Measurements from ENCODE around the gene CREB3L4. TPM values are rescaled to one million over a fixed set of nuclear protein-coding genes. Genes with fewer than 3 reads are reported as not detected.

The CREB3L4 gene
- 1 to 10 TPM; 6.3 to 8.5 TPM for total RNA-seq

- peak; percentile 92 for DNase-seq
- peaks cover 3% of the 10 kb centered on the region for H3K36me3 Mint-ChIP-seq
- H3K4me3 Mint-ChIP-seq = peak within 1 kb of the TSS; percentile 97
- no peaks in the 10 kb centered on the region for H3K9me3 Mint-ChIP-seq (ENCODE audit: low read depth)
- no peaks in the 10 kb centered on the region for H3K27me3 Mint-ChIP-seq
- peak; percentile 86 for ATAC-seq
- H3K27ac Mint-ChIP-seq = peak within 1 kb of the TSS; percentile 96
- peaks cover 50% of the 10 kb centered on the region for H3K4me1 Mint-ChIP-seq
- CTCF ChIA-PET = interaction anchor here (0.6 to 5.6 kb wide), 16 partner anchors 9 to 434 kb away, joined by 3 to 58 read pairs (median 4); partner anchors contain the start of genes CRTC2, DENND4B, GATAD2B and JTB
Measured at GRCh38 chr1:153967107-153967999, at the start of gene CREB3L4. Gene CREB3L4 (plus strand): TSS chr1:153967902. CDS start chr1:153968526, 624 bp downstream.

GRCh38 chr1:153919876-153920852 is 47.5 kb upstream of the CREB3L4 start:
- ATAC-seq = peak; percentile 1
- peak; percentile 66 for DNase-seq
- no peaks in the 10 kb centered on the region for H3K9me3 Mint-ChIP-seq (ENCODE audit: low read depth)
- peak overlapping the region; percentile 95 for H3K27ac Mint-ChIP-seq
- H3K4me1 Mint-ChIP-seq = peaks cover 49% of the 10 kb centered on the region
- peaks cover 18% of the 10 kb centered on the region for H3K36me3 Mint-ChIP-seq
- H3K4me3 Mint-ChIP-seq = peak overlapping the region; percentile 96
- CTCF ChIA-PET = interaction anchor here (0.8 to 8.9 kb wide), 15 partner anchors 9 to 145 kb away, joined by 3 to 61 read pairs (median 5); partner anchors contain the start of genes CREB3L4, DENND4B, RAB13 and SLC27A3
- no peaks in the 10 kb centered on the region for H3K27me3 Mint-ChIP-seq

- Mint-ChIP-seq H3K27me3 (no peaks in the 10 kb centered on the region), H3K36me3 (peaks cover 16% of the 10 kb centered on the region), H3K9me3 (ENCODE audit: low read depth) (no peaks in the 10 kb centered on the region), H3K27ac (peak overlapping the region; percentile 95), H3K4me1 (peaks cover 48% of the 10 kb centered on the region), H3K4me3 (peak overlapping the region; percentile 96)
- CTCF ChIA-PET = interaction anchor here (0.8 to 8.9 kb wide), 12 partner anchors 10 to 146 kb away, joined by 3 to 61 read pairs (median 4); partner anchors contain the start of genes CREB3L4, DENND4B, RAB13 and SLC27A3
- DNase-seq (no peak), ATAC-seq (no peak)
Measured at GRCh38 chr1:153921080-153921802, 46.5 kb upstream of the CREB3L4 start.

- peak; percentile 43 for DNase-seq
- H3K27ac Mint-ChIP-seq = peak overlapping the region; percentile 95
- H3K27me3 Mint-ChIP-seq = no peaks in the 10 kb centered on the region
- no peaks in the 10 kb centered on the region for H3K9me3 Mint-ChIP-seq (ENCODE audit: low read depth)
- CTCF ChIA-PET = interaction anchor here (1.2 to 8.9 kb wide), 11 partner anchors 16 to 147 kb away, joined by 3 to 61 read pairs (median 5); partner anchors contain the start of genes CREB3L4, DENND4B, RAB13 and SLC27A3
- ATAC-seq = no peak
- H3K36me3 Mint-ChIP-seq = peaks cover 16% of the 10 kb centered on the region
- H3K4me3 Mint-ChIP-seq = peak overlapping the region; percentile 96
- H3K4me1 Mint-ChIP-seq = peaks cover 47% of the 10 kb centered on the region
Measured at GRCh38 chr1:153921803-153922075, 46.0 kb upstream of the CREB3L4 start.

GRCh38 chr1:153922076-153922971 is 45.4 kb upstream of the CREB3L4 start:
- ATAC-seq (peak; percentile 25), DNase-seq (no peak)
- no peaks in the 10 kb centered on the region for H3K9me3 Mint-ChIP-seq (ENCODE audit: low read depth)
- peak overlapping the region; percentile 95 for H3K27ac Mint-ChIP-seq
- no peaks in the 10 kb centered on the region for H3K27me3 Mint-ChIP-seq
- H3K36me3 Mint-ChIP-seq = peaks cover 16% of the 10 kb centered on the region
- CTCF ChIA-PET = interaction anchor here (0.6 to 8.9 kb wide), 15 partner anchors 8 to 147 kb away, joined by 3 to 61 read pairs (median 4); partner anchors contain the start of genes CREB3L4, DENND4B, RAB13 and SLC27A3
- H3K4me1 Mint-ChIP-seq = peaks cover 47% of the 10 kb centered on the region
- H3K4me3 Mint-ChIP-seq = peak overlapping the region; percentile 96

GRCh38 chr1:153922972-153923925 is 44.5 kb upstream of the CREB3L4 start, which contains the start of gene GATAD2B:
Gene GATAD2B (minus strand): TSS chr1:153922972. CDS start chr1:153828347, 94,625 bp downstream.
- DNase-seq = peak; percentile 100
- CTCF ChIA-PET = interaction anchor here (0.6 to 8.9 kb wide), 16 partner anchors 9 to 296 kb away, joined by 3 to 61 read pairs (median 4); partner anchors contain the start of genes CREB3L4, CRTC2, DENND4B and RAB13
- peak; percentile 95 for ATAC-seq
- H3K36me3 Mint-ChIP-seq = peaks cover 8% of the 10 kb centered on the region
- no peaks in the 10 kb centered on the region for H3K27me3 Mint-ChIP-seq
- H3K9me3 Mint-ChIP-seq (ENCODE audit: low read depth) = no peaks in the 10 kb centered on the region
- H3K27ac Mint-ChIP-seq = peak within 1 kb of the TSS; percentile 95
- peaks cover 44% of the 10 kb centered on the region for H3K4me1 Mint-ChIP-seq
- H3K4me3 Mint-ChIP-seq = peak within 1 kb of the TSS; percentile 96

- no peaks in the 10 kb centered on the region for H3K27me3 Mint-ChIP-seq
- ATAC-seq (no peak), DNase-seq (no peak)
- CTCF ChIA-PET = interaction anchor here (8.9 kb wide), 1 partner anchor 19 kb away, joined by 61 read pairs; the partner anchor contains the start of gene DENND4B
- H3K9me3 Mint-ChIP-seq (ENCODE audit: low read depth) = no peaks in the 10 kb centered on the region
- no peak overlapping the region for H3K4me3 Mint-ChIP-seq
- peaks cover 11% of the 10 kb centered on the region for H3K36me3 Mint-ChIP-seq
- peaks cover 25% of the 10 kb centered on the region for H3K4me1 Mint-ChIP-seq
- H3K27ac Mint-ChIP-seq = no peak overlapping the region
Measured at GRCh38 chr1:153926405-153926804, 41.3 kb upstream of the CREB3L4 start.

- Mint-ChIP-seq H3K36me3 (peaks cover 22% of the 10 kb centered on the region), H3K4me3 (no peak overlapping the region), H3K4me1 (peaks cover 23% of the 10 kb centered on the region), H3K9me3 (ENCODE audit: low read depth) (no peaks in the 10 kb centered on the region), H3K27ac (peak overlapping the region; percentile 62), H3K27me3 (no peaks in the 10 kb centered on the region)
- no peak for DNase-seq
- CTCF ChIA-PET = interaction anchor here (2.2 kb wide), 1 partner anchor 17 kb away, joined by 18 read pairs; the partner anchor contains the start of gene DENND4B
- ATAC-seq = no peak
Measured at GRCh38 chr1:153928245-153928644, 39.5 kb upstream of the CREB3L4 start.

GRCh38 chr1:153928791-153929341 is 38.8 kb upstream of the CREB3L4 start:
- no peaks in the 10 kb centered on the region for H3K9me3 Mint-ChIP-seq (ENCODE audit: low read depth)
- H3K4me3 Mint-ChIP-seq = no peak overlapping the region
- peak overlapping the region; percentile 62 for H3K27ac Mint-ChIP-seq
- ATAC-seq (no peak), DNase-seq (no peak)
- peaks cover 25% of the 10 kb centered on the region for H3K36me3 Mint-ChIP-seq
- H3K4me1 Mint-ChIP-seq = peaks cover 21% of the 10 kb centered on the region
- CTCF ChIA-PET = interaction anchor here (0.6 to 2.2 kb wide), 2 partner anchors 16 to 47 kb away, joined by 4 to 18 read pairs; partner anchors contain the start of gene DENND4B
- H3K27me3 Mint-ChIP-seq = no peaks in the 10 kb centered on the region

GRCh38 chr1:153929426-153929825 is 38.3 kb upstream of the CREB3L4 start:
- H3K27me3 Mint-ChIP-seq = no peaks in the 10 kb centered on the region
- CTCF ChIA-PET = interaction anchor here (1.1 to 2.2 kb wide), 2 partner anchors 15 to 16 kb away, joined by 3 to 18 read pairs; partner anchors contain the start of gene DENND4B
- H3K36me3 Mint-ChIP-seq = peaks cover 27% of the 10 kb centered on the region
- H3K4me1 Mint-ChIP-seq = peaks cover 16% of the 10 kb centered on the region
- no peak overlapping the region for H3K27ac Mint-ChIP-seq
- H3K9me3 Mint-ChIP-seq (ENCODE audit: low read depth) = no peaks in the 10 kb centered on the region
- DNase-seq (no peak), ATAC-seq (no peak)
- no peak overlapping the region for H3K4me3 Mint-ChIP-seq
